HepG2 (cell line): ENCODE results near the gene NUDCD3. TPM values are rescaled to one million over a fixed set of nuclear protein-coding genes. Genes with fewer than 3 reads are reported as not detected.
A peak's percentile ranks its signal among the peaks of the same experiment; 100 is the strongest.

ENCODE experiments used
- ATAC-seq: fragments of 200-7000 bp; cut with Tn5 transposase; 3 replicates; pipeline ENCODE4 v1.9.1; 2020; ENCODE audit warnings: mild to moderate bottlenecking, moderate library complexity
- BruUV-seq: library from RNA; stranded (reverse); fragments of 400-500 nt; replicated peaks from 2 replicates; lab custom pipeline; 2021; lab: Mats Ljungman, UMichigan
- CTCF ChIA-PET: fragments of 300-600 bp; formaldehyde crosslinking; extraction: SDS; loops from one replicate; lab custom pipeline; 2021; ENCODE audit warnings: low total read pairs, inconsistent platforms, low intra/inter-chr PET ratio; lab: Yijun Ruan, JAX
- POLR2A ChIA-PET: fragments of 350-600 bp; sonication (Branson Sonifier 250); formaldehyde crosslinking; loops from one replicate; lab custom pipeline; 2020; ENCODE audit warnings: antibody characterized with exemption, inconsistent platforms; lab: Yijun Ruan, JAX
- DNase-seq: peaks from one replicate; pipeline ENCODE4 v3.0.0-alpha.2; 2015; ENCODE audit warnings: low spot score
- FAIRE-seq: peaks from 3 replicates; lab custom pipeline; 2011; peaks lifted over from hg19 to GRCh38; lab: Jason Lieb, UNC
- H2AFZ ChIP-seq: one replicate; pipeline ENCODE4 v1.6.1; 2011; ENCODE audit warnings: low read length, inconsistent platforms
- H3K27ac ChIP-seq: fragments of 300-600 bp; 3 replicates; pipeline ENCODE4 v1.8.0; 2011; ENCODE audit warnings: mixed run types, mild to moderate bottlenecking, mixed read lengths, low read length, inconsistent platforms; ENCODE audit not compliant: insufficient read depth; ENCODE audit errors: extremely low read length
- H3K27me3 ChIP-seq, 2 experiments: fragments of 200-600 bp in 1 of 2; 2 replicates in 1 of 2; 3 replicates in 1 of 2; pipeline versions ENCODE4 v1.6.0 to v1.8.0; 2011; ENCODE audit warnings: low read length in 2 of 2, mild to moderate bottlenecking in 2 of 2, moderate library complexity in 2 of 2, inconsistent platforms in 1 of 2; ENCODE audit not compliant: insufficient read depth in 2 of 2, control insufficient read depth in 1 of 2
- H3K36me3 ChIP-seq, 2 experiments: fragments of 200-600 bp in 1 of 2; replicated peaks in 1 of 2; 2 replicates in 1 of 2; 3 replicates in 1 of 2; pipeline versions ENCODE4 v1.5.1 to v1.8.0; 2011; ENCODE audit warnings: low read length in 2 of 2, inconsistent platforms in 1 of 2; ENCODE audit not compliant: insufficient read depth in 2 of 2, control insufficient read depth in 1 of 2
- H3K4me1 ChIP-seq: 2 replicates; pipeline ENCODE4 v1.5.1; 2012; ENCODE audit warnings: low read length, inconsistent platforms; ENCODE audit not compliant: insufficient read depth
- H3K4me2 ChIP-seq: 2 replicates; pipeline ENCODE4 v1.6.0; 2011; ENCODE audit warnings: low read depth, low read length, inconsistent platforms
- H3K4me3 ChIP-seq, 3 experiments: fragments of 200-600 bp in 1 of 3; sonication (generic), shearing (Covaris generic) in 1 of 3; replicated peaks in 1 of 3; 2 replicates each; pipeline ENCODE4 v1.5.1; 2011 to 2016; ENCODE audit warnings: low read length in 3 of 3, inconsistent platforms in 2 of 3, low read depth in 2 of 3, mild to moderate bottlenecking in 2 of 3, control low read depth in 1 of 3, mixed read lengths in 1 of 3; ENCODE audit not compliant: insufficient read depth in 1 of 3
- H3K79me2 ChIP-seq: one replicate; pipeline ENCODE4 v1.6.1; 2011; ENCODE audit warnings: low read length, inconsistent platforms; ENCODE audit not compliant: insufficient read depth
- H3K9ac ChIP-seq: 2 replicates; pipeline ENCODE4 v1.6.0; 2011; ENCODE audit warnings: mild to moderate bottlenecking, low read depth, low read length, inconsistent platforms; ENCODE audit not compliant: insufficient read depth
- H3K9me3 ChIP-seq: 2 replicates; pipeline ENCODE4 v1.5.1; 2012; ENCODE audit warnings: mild to moderate bottlenecking, low read length
- H4K20me1 ChIP-seq: 2 replicates; pipeline ENCODE4 v1.6.0; 2011; ENCODE audit warnings: inconsistent platforms, mild to moderate bottlenecking, low read length, moderate library complexity; ENCODE audit not compliant: insufficient read depth
- CEBPB ChIP-seq: IDR thresholded peaks from 2 replicates; pipeline ENCODE4 v1.6.1; 2011; ENCODE audit warnings: low read depth, low read length, improper control_type of control experiment, borderline replicate concordance
- ETV5 ChIP-seq: IDR thresholded peaks from 2 replicates; pipeline ENCODE4 v1.6.1; 2018; ENCODE audit warnings: missing biosample characterization, missing genetic modification reagents, inconsistent platforms, borderline replicate concordance
- IRF9 ChIP-seq: sonication (generic); formaldehyde crosslinking; IDR thresholded peaks from 2 replicates; pipeline ENCODE4 v1.8.0; 2022; ENCODE audit warnings: missing genetic modification reagents, mild to moderate bottlenecking, borderline replicate concordance
- MED1 ChIP-seq: sonication (generic); formaldehyde crosslinking; IDR thresholded peaks from 2 replicates; pipeline ENCODE4 v1.4.0; 2020; ENCODE audit warnings: missing genetic modification reagents
- PRMT3 ChIP-seq: sonication (generic); formaldehyde crosslinking; IDR thresholded peaks from 2 replicates; pipeline ENCODE4 v1.8.1; 2022; ENCODE audit warnings: low read depth, mild to moderate bottlenecking, moderate library complexity, missing genetic modification reagents, borderline replicate concordance
- SRY ChIP-seq: sonication (generic); formaldehyde crosslinking; IDR thresholded peaks from 2 replicates; pipeline ENCODE4 v1.8.0; 2022; ENCODE audit warnings: mild to moderate bottlenecking, missing genetic modification reagents
- WGBS: methylation state at CpG from one replicate; pipeline ENCODE4 v1.1.6; 2017; ENCODE audit warnings: low lambda C conversion rate; 5-methylcytosine and 5-hydroxymethylcytosine counted together
- in situ Hi-C: cut with HindIII; loops from 2 replicates; pipeline ENCODE4 v1.10.0; 2017; ENCODE audit warnings: low pct_unique_long_range_greater_than_20kb; ENCODE audit not compliant: extremely low pct_ligation_motif_present
- intact Hi-C: fragments of 100-400 bp; cut with micrococcal nuclease; formaldehyde crosslinking; loops from one replicate; pipeline ENCODE4 v1.10.0; 2022; ENCODE audit not compliant: unreplicated experiment
- polyA plus RNA-seq, 8 experiments: library from polyadenylated mRNA; depleted of rRNA in 3 of 8; stranded (reverse) in 7 of 8; unstranded in 1 of 8; fragments of >200 nt; fragmentation: Illumina TruSeq in 4 of 8; extraction: Trizol in 4 of 8; gene quantifications; 2 replicates each; pipeline versions ENCODE4 v1.2.1 to v1.2.3, GENCODE V29; 2011 to 2016; ENCODE audit warnings: low read depth in 4 of 8, missing spikeins in 1 of 8, mixed read lengths in 1 of 8; ENCODE audit not compliant: insufficient read depth in 1 of 8
- total RNA-seq, 5 experiments: library from RNA; depleted of rRNA; stranded (reverse); fragments of >200 nt; fragmentation: Illumina TruSeq; extraction: Trizol; gene quantifications; 2 replicates each; pipeline ENCODE4 v1.2.3, GENCODE V29; 2016; ENCODE audit warnings: low read depth in 1 of 5

Gene NUDCD3
- total and polyA plus RNA-seq, 2 of the 13 experiments (the other 11 are each of a cell fraction or from before 2014, with no cell fraction given): 20.8 to 49.9 TPM

GRCh38 chr7:44378744-44379143 lies 111.7 kb downstream of the NUDCD3 start (continued):
- TF ChIP-seq CEBPB (0 out of 2 replicates have a peak, but pooled peaks have one; percentile 9), ETV5 (CRISPR knock-in tag) (peak; percentile 87), SRY (CRISPR knock-in tag) (no peak), MED1 (CRISPR knock-in tag) (0 out of 2 replicates have a peak, but pooled peaks have one; percentile 11)

- Histone ChIP-seq H3K36me3 (no peaks in the 10 kb centered on the region; a peak in 1 of 5 replicates), H3K4me3 (no peak overlapping the region), H3K79me2 (no peaks in the 10 kb centered on the region), H4K20me1 (no peaks in the 10 kb centered on the region), H3K9me3 (no peaks in the 10 kb centered on the region), H3K27me3 (peaks cover 0 to 6% of the 10 kb centered on the region in 2 experiments; a peak in 1 of 5 replicates), H3K4me1 (peaks cover 33% of the 10 kb centered on the region), H3K9ac (no peak overlapping the region), H3K4me2 (no peak overlapping the region), H2AFZ (no peak overlapping the region), H3K27ac (no peak overlapping the region)
- ATAC-seq (peak; percentile 2; the same call in 1 of the 3 replicates), FAIRE-seq (no peak), DNase-seq (no peak)
- intact Hi-C loops: loop anchor here (5.0 kb wide), 1 partner anchor 99 kb away; no protein-coding TSS in a partner anchor
- ChIA-PET CTCF (no interaction called here), POLR2A (no interaction called here)
- in situ Hi-C loops: no loop called here
- 51% methylated on average over 4 of the region's 5 CpGs for WGBS
- TF ChIP-seq PRMT3 (CRISPR knock-in tag) (no peak), IRF9 (CRISPR knock-in tag) (0 out of 2 replicates have a peak, but pooled peaks have one; percentile 1)
- no TSS peak for BruUV-seq
Measured at GRCh38 chr7:44377681-44378421, 112.6 kb downstream of the NUDCD3 start.
